Osteocyte (in vitro differentiated cells): Measurements from ENCODE around the gene STAB1. TPM values are rescaled to one million over a fixed set of nuclear protein-coding genes. Genes with fewer than 3 reads are reported as not detected.

ENCODE experiments used
- DNase-seq: peaks from one replicate; pipeline ENCODE4 v3.0.0; 2021; ENCODE audit warnings: mixed read lengths; ENCODE audit not compliant: unreplicated experiment; ENCODE audit errors: extremely low spot score
- H3K27ac Mint-ChIP-seq: one replicate; pipeline ENCODE4 v1.8.0; 2021; ENCODE audit warnings: mild to moderate bottlenecking, mixed read lengths; ENCODE audit not compliant: unreplicated experiment
- H3K27me3 Mint-ChIP-seq: one replicate; pipeline ENCODE4 v1.8.0; 2021; ENCODE audit warnings: mixed read lengths; ENCODE audit not compliant: unreplicated experiment
- H3K36me3 Mint-ChIP-seq: one replicate; pipeline ENCODE4 v1.8.0; 2021; ENCODE audit warnings: mixed read lengths; ENCODE audit not compliant: unreplicated experiment
- H3K4me1 Mint-ChIP-seq: one replicate; pipeline ENCODE4 v1.8.0; 2021; ENCODE audit warnings: mixed read lengths; ENCODE audit not compliant: unreplicated experiment
- H3K4me3 Mint-ChIP-seq: one replicate; pipeline ENCODE4 v1.8.0; 2021; ENCODE audit warnings: mild to moderate bottlenecking, moderate library complexity, mixed read lengths; ENCODE audit not compliant: unreplicated experiment
- H3K9me3 Mint-ChIP-seq: one replicate; pipeline ENCODE4 v1.8.0; 2021; ENCODE audit warnings: mixed read lengths; ENCODE audit not compliant: unreplicated experiment
- total RNA-seq: library from RNA; stranded (reverse); gene quantifications from 2 replicates; pipeline ENCODE4 v1.2.1, GENCODE V29; 2021
- TF ChIP-seq, protein P1 (sequence below): fragments of 200-600 bp; sonication (generic); IDR thresholded peaks from 2 replicates; pipeline ENCODE4 v1.5.0; 2021; ENCODE audit warnings: antibody characterized with exemption, mild to moderate bottlenecking, moderate library complexity

The STAB1 gene
- total RNA-seq, 1 donor from 2014 or later: not detected

DNA sequence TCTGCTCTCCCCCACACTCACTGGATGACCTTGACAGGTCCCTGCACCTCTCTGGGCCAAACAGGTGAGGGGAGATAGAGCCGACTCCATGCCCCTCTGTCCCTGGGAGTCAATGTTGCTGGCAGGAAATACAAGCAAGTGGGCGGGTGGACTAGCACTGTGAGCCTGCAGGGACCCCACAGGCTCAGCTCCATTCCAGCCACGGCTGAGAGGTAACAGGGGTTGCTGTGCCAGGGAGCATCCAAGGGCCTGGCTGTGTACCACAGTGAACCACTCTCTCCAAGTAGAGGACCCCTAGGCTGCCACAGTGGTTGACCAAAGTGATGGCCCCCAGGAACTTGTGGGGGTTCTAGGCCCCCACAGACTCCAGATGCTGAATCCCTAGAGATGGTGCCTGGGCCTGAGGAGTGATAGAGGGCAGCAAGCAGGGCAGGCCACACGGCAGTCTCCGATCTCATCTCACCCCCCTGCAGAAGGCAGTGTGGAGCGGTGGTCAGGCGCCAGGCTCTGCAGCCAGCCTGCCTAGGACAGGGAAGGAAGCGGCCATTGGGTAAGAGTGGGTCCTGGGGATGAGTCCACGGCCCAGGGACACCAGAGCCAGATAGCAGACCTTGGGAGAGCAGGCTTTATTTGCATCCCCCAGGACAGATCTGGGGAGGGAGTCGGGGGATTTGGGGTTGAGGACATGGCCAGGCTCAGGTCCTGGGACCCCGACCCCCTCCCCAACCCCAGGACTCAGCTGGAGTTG, 44.5 kb upstream of the STAB1 start:
- Mint-ChIP-seq H3K36me3 (no peaks in the 10 kb centered on the region), H3K4me3 (no peak overlapping the region), H3K4me1 (peaks cover 13% of the 10 kb centered on the region), H3K27me3 (no peaks in the 10 kb centered on the region), H3K27ac (no peak overlapping the region), H3K9me3 (no peaks in the 10 kb centered on the region)
- no peak for DNase-seq
- TF ChIP-seq, protein P1, sequence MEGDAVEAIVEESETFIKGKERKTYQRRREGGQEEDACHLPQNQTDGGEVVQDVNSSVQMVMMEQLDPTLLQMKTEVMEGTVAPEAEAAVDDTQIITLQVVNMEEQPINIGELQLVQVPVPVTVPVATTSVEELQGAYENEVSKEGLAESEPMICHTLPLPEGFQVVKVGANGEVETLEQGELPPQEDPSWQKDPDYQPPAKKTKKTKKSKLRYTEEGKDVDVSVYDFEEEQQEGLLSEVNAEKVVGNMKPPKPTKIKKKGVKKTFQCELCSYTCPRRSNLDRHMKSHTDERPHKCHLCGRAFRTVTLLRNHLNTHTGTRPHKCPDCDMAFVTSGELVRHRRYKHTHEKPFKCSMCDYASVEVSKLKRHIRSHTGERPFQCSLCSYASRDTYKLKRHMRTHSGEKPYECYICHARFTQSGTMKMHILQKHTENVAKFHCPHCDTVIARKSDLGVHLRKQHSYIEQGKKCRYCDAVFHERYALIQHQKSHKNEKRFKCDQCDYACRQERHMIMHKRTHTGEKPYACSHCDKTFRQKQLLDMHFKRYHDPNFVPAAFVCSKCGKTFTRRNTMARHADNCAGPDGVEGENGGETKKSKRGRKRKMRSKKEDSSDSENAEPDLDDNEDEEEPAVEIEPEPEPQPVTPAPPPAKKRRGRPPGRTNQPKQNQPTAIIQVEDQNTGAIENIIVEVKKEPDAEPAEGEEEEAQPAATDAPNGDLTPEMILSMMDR: no peak

DNA sequence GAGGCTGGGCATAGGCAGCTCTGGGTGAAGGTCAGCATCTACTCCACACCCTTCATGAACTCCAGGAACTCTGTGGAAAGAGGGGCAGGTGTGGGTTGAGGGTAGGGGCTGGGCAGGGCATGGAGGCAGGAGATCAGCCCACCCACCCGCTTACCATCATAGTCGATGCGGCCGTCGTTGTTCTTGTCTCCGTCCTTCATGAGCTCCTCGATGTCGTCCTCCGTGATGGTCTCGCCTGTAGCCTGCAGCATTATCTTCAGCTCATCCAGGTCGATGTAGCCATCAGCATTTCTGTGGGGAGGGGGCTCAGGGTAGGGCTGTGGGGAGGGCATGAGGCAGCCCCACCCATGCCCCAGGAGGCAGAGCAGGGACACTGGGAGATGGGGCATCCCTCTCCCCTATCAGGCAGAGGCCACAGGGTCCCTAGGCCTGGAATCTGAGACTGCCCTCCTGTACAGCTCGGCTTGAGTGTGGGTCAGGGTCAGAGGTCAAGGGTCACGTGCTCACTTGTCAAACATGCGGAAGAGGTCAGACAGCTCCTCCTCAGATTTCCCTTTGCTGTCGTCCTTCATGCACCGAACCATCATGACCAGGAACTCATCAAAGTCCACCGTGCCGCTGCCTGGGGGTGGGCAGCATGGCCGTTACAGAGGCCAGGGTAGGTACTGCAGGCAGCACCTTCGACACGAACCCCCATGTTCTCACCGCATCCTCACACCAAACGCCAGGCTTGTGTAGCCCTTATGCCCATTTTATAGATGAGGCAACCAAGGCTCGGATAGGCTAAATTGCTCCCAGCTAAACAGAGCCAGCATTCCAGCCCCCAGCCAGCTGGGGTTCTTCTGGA, 43.7 kb upstream of the STAB1 start:
- Mint-ChIP-seq H3K27me3 (no peaks in the 10 kb centered on the region), H3K27ac (no peak overlapping the region), H3K36me3 (no peaks in the 10 kb centered on the region), H3K4me3 (no peak overlapping the region), H3K4me1 (peaks cover 16% of the 10 kb centered on the region), H3K9me3 (no peaks in the 10 kb centered on the region)
- TF ChIP-seq, protein P1: no peak
- no peak for DNase-seq

DNA sequence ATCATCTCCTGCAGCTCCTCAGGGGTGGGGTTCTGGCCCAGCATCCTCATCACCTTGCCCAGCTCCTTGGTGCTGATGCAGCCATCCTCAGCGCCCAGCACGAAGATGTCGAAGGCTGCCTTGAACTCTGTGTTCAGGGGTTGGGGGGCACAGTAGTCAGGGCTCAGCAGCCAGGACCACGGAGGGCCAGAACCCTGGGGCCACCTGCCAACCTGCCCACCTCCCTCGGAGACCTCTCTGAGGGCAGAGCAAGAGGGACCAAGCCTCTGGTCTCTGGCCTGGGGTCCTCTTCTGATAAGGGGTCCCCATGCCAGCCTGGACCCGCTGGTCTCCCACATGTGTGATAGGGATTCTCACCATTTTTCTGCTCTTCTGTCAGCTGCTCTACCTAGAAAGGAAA, 43.0 kb upstream of the STAB1 start:
- peaks cover 23% of the 10 kb centered on the region for H3K4me1 Mint-ChIP-seq

DNA sequence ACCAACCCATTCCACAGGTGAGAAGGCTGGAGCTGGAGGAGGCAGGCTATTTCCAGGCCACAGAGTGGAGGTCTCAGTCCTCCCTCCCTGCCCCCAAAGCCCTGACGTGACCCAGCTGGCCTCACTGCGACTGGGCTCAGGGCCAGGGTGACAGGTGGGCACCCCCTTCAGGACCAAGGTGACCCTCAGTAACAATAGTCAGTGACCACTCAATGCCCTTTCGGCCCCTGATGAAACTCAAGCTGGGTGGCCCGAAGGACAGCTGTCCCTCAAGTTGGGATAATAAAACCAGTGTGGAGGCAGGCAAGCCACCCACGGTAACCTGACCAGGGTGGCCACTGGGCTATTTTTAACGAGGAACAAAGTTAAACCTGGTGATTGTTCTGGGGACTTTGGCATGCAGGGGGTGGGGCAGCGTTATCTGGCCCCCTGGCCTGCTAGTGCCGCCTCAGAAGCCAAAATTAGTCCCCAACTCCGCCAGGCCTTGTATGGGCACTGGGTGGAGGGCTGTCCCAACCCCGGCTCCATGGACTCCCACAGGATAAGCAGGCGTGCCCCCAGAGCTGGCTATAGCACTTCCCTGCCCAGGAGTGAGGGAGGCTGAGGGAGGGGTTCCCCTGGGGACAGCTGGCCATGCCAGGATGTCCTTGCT, 42.4 kb upstream of the STAB1 start:
- DNase-seq: no peak
- Mint-ChIP-seq H3K4me1 (peaks cover 28% of the 10 kb centered on the region), H3K4me3 (no peak overlapping the region), H3K27me3 (no peaks in the 10 kb centered on the region), H3K27ac (no peak overlapping the region), H3K36me3 (peaks cover 5% of the 10 kb centered on the region), H3K9me3 (no peaks in the 10 kb centered on the region)
- TF ChIP-seq, protein P1: no peak

More for the DNA sequence above, 43.0 kb upstream of the STAB1 start:
- TF ChIP-seq, protein P1: no peak
- no peak for DNase-seq
- no peaks in the 10 kb centered on the region for H3K27me3 Mint-ChIP-seq
- no peak overlapping the region for H3K4me3 Mint-ChIP-seq
- H3K9me3 Mint-ChIP-seq: no peaks in the 10 kb centered on the region
- peaks cover under 1% of the 10 kb centered on the region for H3K36me3 Mint-ChIP-seq
- no peak overlapping the region for H3K27ac Mint-ChIP-seq
